ENCODE results near the gene CPA5. TPM values are rescaled to one million over a fixed set of nuclear protein-coding genes. Genes with fewer than 3 reads are reported as not detected.

Gene CPA5
- total and polyA plus RNA-seq, 2 of the 8 experiments (the other 6 are each of a cell fraction or from before 2014, with no cell fraction given) = 0.12 TPM; not detected in 1

DNA sequence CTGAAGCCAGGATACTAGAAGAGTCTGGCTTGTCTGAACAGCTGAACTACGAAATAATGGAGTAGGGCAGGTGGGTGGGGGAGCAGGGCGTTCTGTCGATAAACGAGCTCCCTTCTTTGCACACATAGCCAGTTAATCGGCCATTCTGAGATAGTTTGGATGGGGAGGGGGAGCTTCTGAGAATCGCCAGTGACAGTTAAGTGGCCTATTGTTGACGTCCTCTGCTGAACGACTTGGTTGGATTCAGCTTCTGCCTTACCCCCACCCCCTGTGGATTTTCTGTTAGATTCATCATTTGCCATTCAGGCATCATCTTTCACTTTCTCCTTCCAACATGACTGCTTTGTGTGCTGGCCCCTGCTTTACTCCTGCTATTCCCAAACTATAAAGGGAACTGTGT is 520 bp downstream of the CPA5 start (continued):
- TF ChIP-seq, protein P1, sequence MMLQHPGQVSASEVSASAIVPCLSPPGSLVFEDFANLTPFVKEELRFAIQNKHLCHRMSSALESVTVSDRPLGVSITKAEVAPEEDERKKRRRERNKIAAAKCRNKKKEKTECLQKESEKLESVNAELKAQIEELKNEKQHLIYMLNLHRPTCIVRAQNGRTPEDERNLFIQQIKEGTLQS (IDR thresholded peaks at IDR 0.05; ENCODE audit: insufficient read depth, low read depth, low read length) = no peak
- TF ChIP-seq JUN (IDR thresholded peaks at IDR 0.05; ENCODE audit: low read depth, low read length) (no peak), BRCA1 (IDR thresholded peaks at IDR 0.05; ENCODE audit: low read depth, low read length) (no peak), POU5F1 (IDR thresholded peaks at IDR 0.05; ENCODE audit: low read depth, low read length) (no peak)

Measured in H1 (cell line).